ENCODE results near the gene CDKL4. TPM values are rescaled to one million over a fixed set of nuclear protein-coding genes. Genes with fewer than 3 reads are reported as not detected.

CDKL4 gene
- total RNA-seq, 1 experiment from 2014 or later, result not detected

DNA sequence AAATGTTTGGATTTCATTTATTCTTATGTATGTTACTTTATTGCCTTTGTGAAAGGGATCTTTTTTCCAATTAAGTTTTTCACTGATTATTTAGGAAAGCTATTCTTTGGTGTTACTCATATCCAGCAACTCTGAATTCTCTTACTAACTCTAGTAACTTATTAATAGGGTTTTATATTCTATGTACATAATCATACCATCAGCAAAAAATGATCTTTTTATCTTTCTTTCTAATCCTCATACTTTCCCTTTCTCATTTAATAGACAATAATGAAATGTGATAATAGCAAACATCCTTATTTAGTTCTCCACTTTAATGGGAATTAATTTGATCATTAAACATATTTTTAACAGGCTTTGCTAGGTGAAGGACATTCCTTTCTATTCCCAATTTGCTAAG is 12.3 kb upstream of the CDKL4 start:
- Histone ChIP-seq H2AFZ (no peak overlapping the region), H3K4me2 (no peak overlapping the region), H3K79me2 (ENCODE audit: low read depth) (no peaks in the 10 kb centered on the region), H3K36me3 (ENCODE audit: low read depth) (peaks cover 33% of the 10 kb centered on the region; the same call in 1 of the 2 replicates), H3K27me3 (ENCODE audit: insufficient read depth, low read depth) (no peaks in the 10 kb centered on the region), H3K9me2 (ENCODE audit: insufficient read depth) (no peaks in the 10 kb centered on the region), H4K20me1 (ENCODE audit: insufficient read depth) (no peaks in the 10 kb centered on the region), H3K9me3 (ENCODE audit: insufficient read depth, low read depth) (no peaks in the 10 kb centered on the region; the same call in 1 of the 2 replicates), H3F3A (ENCODE audit: insufficient read depth, low read depth) (no peaks in the 10 kb centered on the region; the same call in 1 of the 2 replicates), H3K4me3 (no peak overlapping the region), H3K4me1 (replicated peaks; ENCODE audit: insufficient read depth) (no peaks in the 10 kb centered on the region), H3K27ac (no peak overlapping the region)
- ChIA-PET POLR2A (ENCODE audit: unreplicated experiment) (no interaction called here), CTCF (no interaction called here)
- TF ChIP-seq EZH2 (IDR thresholded peaks at IDR 0.05; ENCODE audit: low read depth), result no peak
- BruUV-seq (replicated peaks), result no TSS peak
- no peak for DNase-seq
- intact Hi-C loops (cut with micrococcal nuclease; ENCODE audit: unreplicated experiment), result no loop called here

GRCh38 chr2:39252888-39253518 is 9.2 kb upstream of the CDKL4 start:
- H3F3A ChIP-seq (ENCODE audit: insufficient read depth, low read depth), result no peaks in the 10 kb centered on the region; the same call in 1 of the 2 replicates
- H3K4me2 ChIP-seq, result no peak overlapping the region
- H3K4me1 ChIP-seq (replicated peaks; ENCODE audit: insufficient read depth), result no peaks in the 10 kb centered on the region
- DNase-seq, result no peak
- ChIA-PET CTCF (no interaction called here), POLR2A (ENCODE audit: unreplicated experiment) (interaction anchor here (0.6 kb wide), 1 partner anchor 14 kb away, joined by 14 read pairs; no protein-coding TSS in a partner anchor)
- H3K9me2 ChIP-seq (ENCODE audit: insufficient read depth), result no peaks in the 10 kb centered on the region
- intact Hi-C loops (cut with micrococcal nuclease; ENCODE audit: unreplicated experiment), result no loop called here
- no peak overlapping the region for H2AFZ ChIP-seq
- TF ChIP-seq EZH2 (IDR thresholded peaks at IDR 0.05; ENCODE audit: low read depth), result no peak
- TF ChIP-seq, protein P1, sequence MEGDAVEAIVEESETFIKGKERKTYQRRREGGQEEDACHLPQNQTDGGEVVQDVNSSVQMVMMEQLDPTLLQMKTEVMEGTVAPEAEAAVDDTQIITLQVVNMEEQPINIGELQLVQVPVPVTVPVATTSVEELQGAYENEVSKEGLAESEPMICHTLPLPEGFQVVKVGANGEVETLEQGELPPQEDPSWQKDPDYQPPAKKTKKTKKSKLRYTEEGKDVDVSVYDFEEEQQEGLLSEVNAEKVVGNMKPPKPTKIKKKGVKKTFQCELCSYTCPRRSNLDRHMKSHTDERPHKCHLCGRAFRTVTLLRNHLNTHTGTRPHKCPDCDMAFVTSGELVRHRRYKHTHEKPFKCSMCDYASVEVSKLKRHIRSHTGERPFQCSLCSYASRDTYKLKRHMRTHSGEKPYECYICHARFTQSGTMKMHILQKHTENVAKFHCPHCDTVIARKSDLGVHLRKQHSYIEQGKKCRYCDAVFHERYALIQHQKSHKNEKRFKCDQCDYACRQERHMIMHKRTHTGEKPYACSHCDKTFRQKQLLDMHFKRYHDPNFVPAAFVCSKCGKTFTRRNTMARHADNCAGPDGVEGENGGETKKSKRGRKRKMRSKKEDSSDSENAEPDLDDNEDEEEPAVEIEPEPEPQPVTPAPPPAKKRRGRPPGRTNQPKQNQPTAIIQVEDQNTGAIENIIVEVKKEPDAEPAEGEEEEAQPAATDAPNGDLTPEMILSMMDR (conservative IDR thresholded peaks at IDR 0.05), result no peak
- no peak overlapping the region for H3K4me3 ChIP-seq
- BruUV-seq (replicated peaks), result no TSS peak
- no peaks in the 10 kb centered on the region; the same call in 1 of the 2 replicates for H3K9me3 ChIP-seq (ENCODE audit: insufficient read depth, low read depth)
- H3K27me3 ChIP-seq (ENCODE audit: insufficient read depth, low read depth), result no peaks in the 10 kb centered on the region
- H3K36me3 ChIP-seq (ENCODE audit: low read depth), result peaks cover 36% of the 10 kb centered on the region
- H4K20me1 ChIP-seq (ENCODE audit: insufficient read depth), result no peaks in the 10 kb centered on the region
- no peaks in the 10 kb centered on the region for H3K79me2 ChIP-seq (ENCODE audit: low read depth)
- no peak overlapping the region for H3K27ac ChIP-seq

DNA sequence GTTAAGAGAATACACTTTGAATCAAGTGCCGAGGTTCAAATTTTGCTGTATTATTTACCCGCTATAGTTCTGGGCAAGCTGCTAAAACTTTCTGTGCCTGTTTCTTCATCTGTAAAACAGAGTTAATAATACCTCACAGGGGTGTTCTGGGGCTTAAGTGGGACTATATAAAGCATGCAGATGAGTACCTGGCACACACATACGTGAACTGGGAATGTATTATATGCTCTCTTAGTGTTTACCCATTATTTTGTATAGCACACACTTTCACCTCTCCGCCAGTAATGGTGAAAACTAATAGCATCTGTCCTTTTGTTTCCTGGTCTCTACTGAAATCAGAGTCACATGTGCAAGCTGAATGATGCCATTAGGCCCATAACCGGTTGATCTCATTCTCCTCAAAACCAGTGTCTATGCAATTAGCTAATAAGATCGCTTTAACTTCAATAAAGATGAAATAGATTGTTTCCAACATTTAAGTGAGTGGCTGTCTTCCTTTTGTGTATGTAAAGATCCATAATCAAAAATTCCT is 3.8 kb upstream of the CDKL4 start:
- no peak for TF ChIP-seq EZH2 (IDR thresholded peaks at IDR 0.05; ENCODE audit: low read depth)
- TF ChIP-seq, protein P1 (conservative IDR thresholded peaks at IDR 0.05), result no peak
- Histone ChIP-seq H3K9me2 (ENCODE audit: insufficient read depth) (no peaks in the 10 kb centered on the region), H3K9me3 (ENCODE audit: insufficient read depth, low read depth) (no peaks in the 10 kb centered on the region), H3K79me2 (ENCODE audit: low read depth) (no peaks in the 10 kb centered on the region), H3K4me2 (no peak overlapping the region), H4K20me1 (ENCODE audit: insufficient read depth) (no peaks in the 10 kb centered on the region), H3K4me3 (no peak overlapping the region), H3F3A (ENCODE audit: insufficient read depth, low read depth) (no peaks in the 10 kb centered on the region), H3K4me1 (replicated peaks; ENCODE audit: insufficient read depth) (no peaks in the 10 kb centered on the region), H3K36me3 (ENCODE audit: low read depth) (peaks cover 9% of the 10 kb centered on the region), H2AFZ (no peak overlapping the region), H3K27me3 (ENCODE audit: insufficient read depth, low read depth) (no peaks in the 10 kb centered on the region), H3K27ac (no peak overlapping the region)
- intact Hi-C loops (cut with micrococcal nuclease; ENCODE audit: unreplicated experiment), result no loop called here
- ChIA-PET POLR2A (ENCODE audit: unreplicated experiment) (no interaction called here), CTCF (interaction anchor here (0.6 to 1.0 kb wide), 2 partner anchors 12 to 18 kb away, joined by 3 to 4 read pairs; no protein-coding TSS in a partner anchor)
- no peak for DNase-seq
- no TSS peak for BruUV-seq (replicated peaks)
